CD4-positive, alpha-beta T cell treated with Interferon gamma for 1 hour (primary cell): Measurements from ENCODE around the gene TAF3.
"Not testable (repeated sequence)": the region's sequence is repeated elsewhere in the genome, so short reads cannot be mapped to it uniquely, and the experiment has no call there.

Source experiments
- DNase-seq: peaks from one replicate; pipeline ENCODE4 v3.0.0-alpha.2; 2020

The TAF3 gene

DNA sequence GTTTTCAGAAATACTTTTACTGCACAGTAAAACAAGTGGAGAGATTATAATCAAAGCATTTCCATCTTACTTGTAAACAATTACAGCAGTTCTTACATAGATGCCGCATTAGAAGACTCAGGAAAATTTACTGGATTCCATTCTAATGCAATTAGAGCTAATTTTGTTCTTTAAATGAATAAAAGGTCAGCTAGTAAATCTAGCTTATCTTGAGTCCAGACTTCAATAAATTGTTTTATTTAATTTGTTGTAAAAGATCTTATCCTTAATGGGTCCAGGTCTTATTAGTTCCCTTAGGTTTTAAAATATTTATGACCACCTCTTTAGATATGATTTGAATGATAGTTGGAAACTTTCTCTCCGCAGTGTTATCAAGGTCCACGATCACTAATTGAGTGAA, 166.0 kb downstream of the TAF3 start:
- no peak for DNase-seq

DNA sequence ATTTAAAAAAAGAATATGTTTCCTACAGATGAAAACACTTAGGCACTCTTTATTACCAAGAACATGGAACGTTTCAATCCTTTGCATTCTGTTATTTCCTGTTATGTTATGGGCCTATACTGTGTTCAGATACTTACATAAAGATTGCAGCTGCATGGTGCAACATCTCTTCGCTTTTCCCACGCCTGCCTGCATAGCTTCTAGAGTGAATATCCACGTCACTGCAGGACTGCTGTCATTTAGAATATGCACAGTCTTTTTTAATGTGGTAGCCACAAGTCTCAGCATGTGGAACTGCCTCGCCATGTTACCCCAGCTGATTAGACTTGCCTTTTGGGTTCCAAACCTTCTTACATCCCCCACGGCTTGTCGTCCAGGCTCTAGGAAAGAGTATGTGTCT, 166.6 kb downstream of the TAF3 start:
- no peak for DNase-seq

DNA sequence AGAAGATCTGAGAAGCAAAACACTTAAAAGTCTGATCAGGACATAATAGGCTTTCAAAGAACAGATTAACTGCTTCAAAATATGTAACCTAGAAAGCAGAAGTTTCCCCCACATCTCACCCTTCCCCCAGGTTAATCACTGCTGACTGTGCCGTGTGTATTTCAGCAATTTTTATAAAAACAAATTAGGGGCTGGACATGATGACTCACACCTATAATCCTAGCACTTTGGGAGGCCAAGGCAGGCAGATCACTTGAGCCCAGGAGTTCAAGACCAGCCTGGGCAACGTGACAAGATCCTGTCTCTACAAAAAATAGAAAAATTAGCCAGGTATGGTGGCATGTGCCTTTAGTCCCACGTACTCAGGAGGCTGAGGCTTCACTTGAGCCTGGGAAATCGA, 168.5 kb downstream of the TAF3 start:
- DNase-seq, result no peak

DNA sequence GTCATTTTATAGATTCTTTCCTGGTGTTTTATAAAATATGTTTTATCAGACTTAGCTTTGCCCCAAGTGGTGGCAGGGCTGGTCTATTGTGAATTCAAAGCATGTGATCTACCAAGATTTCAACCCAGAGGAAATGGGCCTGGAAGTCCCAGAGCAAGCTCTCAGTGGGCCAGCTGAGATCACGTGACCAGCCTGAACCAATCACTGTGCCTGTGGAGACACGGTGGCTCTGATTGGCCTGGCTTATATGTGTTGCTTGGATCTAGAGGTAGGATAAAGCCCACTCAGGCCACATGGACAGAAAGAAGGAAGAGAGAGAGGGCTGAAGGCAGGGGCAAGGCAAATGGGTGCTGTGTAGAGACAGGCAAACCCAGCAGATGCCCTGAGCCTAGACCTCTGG, 170.7 kb downstream of the TAF3 start:
- no peak for DNase-seq

DNA sequence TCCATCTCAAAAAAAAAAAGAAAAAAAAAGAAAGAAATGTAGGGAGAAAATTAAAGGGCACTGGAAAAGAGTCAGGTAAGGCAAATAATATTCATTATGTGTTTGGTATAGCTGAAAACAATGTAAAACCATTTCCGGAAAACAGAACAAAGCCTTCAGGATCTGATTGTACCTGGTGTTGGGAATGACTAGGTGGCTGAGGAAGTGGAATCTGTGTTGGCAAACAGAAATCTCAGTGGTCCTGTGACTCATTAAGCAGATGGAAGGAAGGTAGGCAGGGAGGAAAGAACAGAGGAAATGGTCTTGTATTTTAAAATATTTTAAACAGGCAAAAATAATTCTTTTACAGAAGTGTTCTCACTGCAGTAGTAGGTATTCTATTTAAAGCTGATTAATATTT, 180.5 kb downstream of the TAF3 start:
- no peak for DNase-seq

DNA sequence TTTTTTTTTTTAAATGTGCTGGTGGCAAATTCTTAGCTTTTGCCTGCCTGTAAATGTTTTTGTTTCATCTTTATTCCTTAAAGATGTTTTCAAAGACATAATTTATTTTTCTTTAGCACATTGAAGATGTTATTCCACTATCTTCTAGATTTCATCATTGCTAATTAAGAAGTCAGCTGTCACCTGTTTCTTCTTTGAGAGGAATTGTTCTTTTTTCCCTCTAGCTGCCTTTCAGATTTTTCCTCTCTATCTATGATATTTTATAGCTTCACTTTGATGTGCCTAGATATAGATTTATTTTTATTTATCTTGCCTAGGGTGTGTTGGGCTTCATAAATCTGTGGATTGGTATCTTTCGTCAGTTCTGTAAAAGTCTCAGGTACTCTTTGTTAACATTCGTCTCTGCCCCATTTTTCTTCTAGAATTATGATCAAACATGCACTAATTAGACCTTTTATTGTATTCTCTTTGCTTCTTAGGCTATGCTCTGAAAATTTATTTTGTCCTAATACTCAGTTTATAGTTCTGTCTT, 186.2 kb downstream of the TAF3 start:
- DNase-seq, result no peak

DNA sequence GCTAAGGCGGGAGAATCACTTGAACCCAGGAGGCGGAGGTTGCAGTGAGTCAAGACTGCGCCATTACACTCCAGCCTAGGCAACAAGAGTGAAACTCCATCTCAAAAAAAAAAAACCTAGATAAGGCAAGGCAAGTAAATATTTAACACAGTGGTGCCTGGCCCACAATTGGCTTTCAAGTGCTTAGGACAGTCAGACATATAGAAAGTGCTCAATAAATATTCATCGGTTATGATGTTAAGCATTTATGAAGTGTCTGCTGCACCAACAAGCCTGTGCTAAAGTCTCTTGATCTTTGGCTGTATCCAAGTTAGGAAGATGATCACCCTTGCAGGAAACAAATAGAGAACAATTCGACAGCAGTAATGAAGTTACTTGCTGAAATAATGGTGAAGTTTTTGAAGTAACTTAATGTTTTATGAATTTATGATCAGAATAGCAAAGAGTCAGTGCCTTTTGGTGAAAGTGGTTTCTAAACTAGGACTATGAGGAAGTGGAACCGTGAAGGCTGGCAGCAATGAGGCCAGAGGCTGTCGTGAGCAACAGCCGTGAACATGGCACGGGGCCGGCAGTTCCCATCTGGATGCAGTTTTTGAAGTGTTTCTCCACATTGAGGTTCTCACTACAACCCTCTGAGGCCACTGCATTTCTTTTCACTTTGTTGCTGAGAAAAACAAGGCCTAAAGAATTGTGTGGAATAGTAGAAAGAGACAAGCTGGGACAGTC, 188.1 kb downstream of the TAF3 start:
- no peak for DNase-seq

DNA sequence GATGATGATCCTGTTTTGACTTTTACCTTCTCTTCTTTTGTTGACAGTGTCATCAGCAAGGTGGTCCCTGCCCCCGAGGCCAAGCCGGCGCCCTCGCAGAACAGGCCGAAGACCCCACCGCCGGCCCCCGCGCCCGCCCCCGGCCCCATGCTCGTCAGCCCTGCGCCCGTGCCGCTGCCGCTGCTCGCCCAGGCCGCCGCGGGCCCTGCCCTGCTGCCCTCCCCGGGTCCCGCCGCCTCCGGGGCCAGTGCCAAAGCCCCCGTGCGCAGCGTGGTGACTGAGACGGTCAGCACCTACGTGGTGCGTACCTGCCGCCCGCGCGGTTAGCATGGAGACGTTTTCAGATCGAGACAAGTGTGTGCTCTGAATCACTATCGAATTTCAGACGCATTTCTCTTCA, 190.7 kb downstream of the TAF3 start:
- no peak for DNase-seq

DNA sequence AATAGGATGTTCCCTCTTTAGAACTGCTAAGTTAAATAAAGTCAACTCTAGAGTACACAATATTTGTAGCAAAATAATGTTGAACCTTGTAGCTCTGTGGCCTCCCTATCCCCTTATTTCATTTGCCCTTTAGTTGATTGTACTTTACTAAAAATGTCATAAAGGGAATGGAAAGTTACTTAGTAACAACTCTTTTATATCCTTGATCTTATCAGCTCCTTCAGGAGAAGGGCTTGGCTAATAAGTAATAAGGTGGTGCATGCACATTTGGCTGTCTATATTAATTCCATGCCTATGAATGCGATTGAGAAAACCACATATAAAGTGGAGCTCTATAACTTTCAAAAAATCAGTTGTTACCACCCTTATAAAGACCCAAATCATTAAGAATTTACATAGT, 194.7 kb downstream of the TAF3 start:
- no peak for DNase-seq

DNA sequence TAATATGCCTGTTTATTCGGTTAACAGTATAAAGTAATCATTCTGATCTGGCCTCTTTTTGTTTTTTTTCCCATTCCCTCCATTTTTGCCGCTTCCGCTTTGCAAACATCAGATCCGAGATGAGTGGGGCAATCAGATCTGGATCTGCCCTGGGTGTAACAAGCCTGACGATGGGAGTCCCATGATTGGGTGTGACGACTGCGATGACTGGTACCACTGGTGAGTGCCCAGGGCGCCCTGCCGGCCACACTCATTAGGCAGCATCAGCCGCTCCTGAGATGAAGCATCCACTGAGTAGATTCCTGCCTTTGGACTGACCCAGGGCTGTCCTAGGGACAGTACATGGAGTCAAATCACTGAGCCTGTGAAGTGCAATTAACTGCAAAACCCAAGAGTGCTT, 195.3 kb downstream of the TAF3 start:
- DNase-seq, result no peak

DNA sequence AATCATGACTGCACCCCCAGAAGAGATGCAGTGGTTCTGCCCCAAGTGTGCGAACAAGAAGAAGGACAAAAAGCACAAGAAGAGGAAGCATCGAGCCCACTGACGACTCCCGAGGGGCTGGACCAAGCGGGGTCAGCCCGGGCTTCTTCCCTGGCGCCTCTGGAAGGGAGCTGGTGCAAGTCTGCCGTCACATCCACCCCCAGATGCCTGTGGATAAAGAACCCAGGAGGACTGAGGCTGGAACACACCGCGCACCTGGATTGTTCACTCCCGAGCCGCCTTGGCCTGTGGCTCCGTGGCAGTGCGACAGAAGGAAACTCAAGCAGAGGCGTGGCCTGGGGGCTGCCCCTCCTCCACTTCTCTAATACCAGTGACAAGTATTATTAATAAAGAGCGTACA, 196.3 kb downstream of the TAF3 start:
- DNase-seq, result no peak

DNA sequence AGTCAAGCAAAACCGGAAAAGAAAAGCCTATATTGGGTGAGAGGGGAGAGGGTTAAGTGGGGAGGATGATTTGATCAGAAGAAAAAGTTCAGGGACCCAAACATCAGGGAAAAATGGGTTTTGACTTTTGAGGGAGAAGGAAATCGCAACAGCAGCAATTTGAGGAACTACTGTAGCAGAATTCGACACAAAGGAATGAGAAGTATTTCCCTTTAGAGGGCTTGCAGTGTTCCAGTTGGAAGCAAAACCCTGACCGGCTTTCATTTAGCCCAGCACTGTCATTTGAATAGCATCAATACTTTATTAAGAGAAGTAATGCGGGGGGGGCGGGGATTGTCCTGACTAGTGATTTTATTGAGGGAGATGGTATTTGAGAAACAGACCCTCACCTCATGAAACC, 199.0 kb downstream of the TAF3 start:
- no peak for DNase-seq

DNA sequence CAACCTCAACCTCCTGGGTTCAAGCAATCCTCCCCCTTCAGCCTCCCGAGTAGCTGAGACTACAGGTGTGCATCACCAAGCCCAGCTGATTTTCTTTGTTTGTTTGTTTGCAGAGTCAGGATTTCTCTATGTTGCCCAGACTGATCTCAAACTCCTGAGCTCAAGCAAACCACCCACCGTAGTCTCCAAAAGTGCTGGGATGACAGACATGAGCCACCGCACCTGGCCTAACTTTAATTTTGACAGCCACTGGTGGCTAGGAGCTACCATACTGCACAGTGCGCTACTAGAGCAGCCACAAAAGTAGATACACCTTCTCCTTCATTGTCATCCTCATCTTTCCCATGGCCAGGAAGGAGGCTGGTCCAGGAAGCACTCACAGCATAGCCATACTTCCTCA, 205.0 kb downstream of the TAF3 start:
- no peak for DNase-seq

DNA sequence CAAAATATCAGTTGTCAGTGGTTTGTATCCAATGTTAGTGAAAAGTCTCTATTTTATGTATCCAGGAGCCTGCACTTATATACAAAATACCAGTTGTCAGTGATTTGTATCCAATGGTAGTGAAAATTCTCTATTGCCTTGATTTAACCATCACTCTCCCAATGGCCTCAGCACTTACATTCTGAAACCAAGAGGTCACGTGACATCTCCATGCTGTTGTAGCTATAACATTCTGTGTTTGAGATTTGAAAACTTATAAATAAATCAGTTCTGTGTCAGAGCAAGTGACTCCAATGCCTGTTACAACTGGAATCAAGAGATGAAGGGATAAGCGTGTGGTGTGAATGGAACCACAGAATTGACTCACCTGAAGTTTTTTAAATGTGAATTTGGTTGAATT, 205.5 kb downstream of the TAF3 start:
- no peak for DNase-seq

DNA sequence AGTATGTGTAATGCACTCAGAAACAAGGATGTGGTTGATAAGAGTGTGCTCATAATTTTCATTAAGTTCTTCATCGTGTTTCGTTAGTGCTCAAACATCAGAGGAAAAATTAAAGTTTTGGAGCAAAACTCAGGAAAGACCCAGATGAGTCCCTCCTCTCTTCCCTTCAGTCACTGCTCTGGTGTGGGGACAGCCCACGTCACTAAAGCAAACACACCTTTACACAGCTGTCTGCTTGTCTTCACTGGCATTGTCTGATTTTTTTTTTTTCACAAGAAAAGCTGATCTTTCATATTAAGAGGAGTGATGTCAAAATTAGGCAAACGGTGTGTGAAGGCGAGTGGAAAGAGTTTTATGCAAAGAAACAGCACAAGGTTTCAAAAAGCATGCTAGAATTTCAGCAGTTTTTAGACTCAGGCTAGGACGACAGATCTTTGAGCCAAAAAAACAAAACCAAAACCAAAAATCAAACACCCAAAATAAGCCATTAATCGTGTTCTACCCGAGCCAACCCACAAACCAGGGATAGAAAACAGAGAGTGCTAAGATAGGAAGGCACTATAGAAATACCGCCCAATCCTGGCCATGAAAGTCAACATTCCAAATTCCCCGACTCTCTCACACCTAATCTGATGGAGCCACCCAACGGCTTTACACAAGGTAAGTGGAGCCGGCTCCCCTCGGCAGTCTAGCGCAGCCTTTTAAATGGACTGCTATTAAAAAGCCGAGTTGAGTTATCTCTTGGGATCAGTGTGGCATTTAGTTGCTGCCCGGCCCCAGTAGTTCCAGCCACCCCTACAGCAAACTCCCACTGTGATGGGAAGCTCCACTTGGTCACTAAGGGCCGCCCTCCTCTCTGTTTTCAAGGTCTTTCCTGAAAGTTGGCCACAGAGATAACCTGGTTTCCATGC, 208.3 kb downstream of the TAF3 start:
- no peak for DNase-seq

DNA sequence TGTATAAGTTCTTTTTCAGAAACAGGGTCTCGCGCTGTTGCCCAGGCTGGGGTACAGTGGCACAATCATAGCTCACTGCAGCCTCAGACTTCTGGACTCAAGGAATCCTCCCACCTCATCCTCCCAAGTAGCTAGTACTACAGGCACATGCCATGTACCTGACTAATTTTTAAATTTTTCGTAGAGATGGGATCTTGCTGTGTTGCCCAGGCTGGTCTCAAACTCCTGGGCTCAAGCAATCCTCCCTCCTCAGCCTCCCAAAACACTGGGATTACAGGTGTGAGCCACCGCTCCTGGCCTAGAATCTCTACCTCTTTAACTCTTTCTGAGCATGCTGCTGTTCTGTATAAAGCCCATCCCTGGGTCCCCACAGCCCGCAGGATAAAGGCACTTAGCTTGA, 212.9 kb downstream of the TAF3 start:
- not testable (repeated sequence) for DNase-seq

DNA sequence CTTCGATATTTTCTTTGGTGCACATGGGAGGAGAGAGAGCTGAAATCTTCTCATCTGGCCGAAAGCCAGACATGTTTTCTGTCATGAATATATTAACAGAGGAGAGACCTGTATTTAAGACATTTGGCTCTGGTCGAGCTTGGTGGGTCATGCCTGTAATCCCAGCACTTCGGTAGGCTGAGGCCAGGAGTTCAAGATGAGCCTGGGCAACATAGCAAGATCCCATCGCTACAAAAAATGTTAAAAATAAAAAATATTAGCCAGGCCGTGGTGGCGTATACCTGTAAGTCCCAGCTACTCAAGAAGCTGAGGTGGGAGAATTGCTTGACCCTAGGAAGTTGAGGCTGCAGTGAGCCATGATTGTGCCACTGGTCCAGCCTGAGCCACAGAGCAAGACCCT, 214.3 kb downstream of the TAF3 start:
- DNase-seq, result no peak

DNA sequence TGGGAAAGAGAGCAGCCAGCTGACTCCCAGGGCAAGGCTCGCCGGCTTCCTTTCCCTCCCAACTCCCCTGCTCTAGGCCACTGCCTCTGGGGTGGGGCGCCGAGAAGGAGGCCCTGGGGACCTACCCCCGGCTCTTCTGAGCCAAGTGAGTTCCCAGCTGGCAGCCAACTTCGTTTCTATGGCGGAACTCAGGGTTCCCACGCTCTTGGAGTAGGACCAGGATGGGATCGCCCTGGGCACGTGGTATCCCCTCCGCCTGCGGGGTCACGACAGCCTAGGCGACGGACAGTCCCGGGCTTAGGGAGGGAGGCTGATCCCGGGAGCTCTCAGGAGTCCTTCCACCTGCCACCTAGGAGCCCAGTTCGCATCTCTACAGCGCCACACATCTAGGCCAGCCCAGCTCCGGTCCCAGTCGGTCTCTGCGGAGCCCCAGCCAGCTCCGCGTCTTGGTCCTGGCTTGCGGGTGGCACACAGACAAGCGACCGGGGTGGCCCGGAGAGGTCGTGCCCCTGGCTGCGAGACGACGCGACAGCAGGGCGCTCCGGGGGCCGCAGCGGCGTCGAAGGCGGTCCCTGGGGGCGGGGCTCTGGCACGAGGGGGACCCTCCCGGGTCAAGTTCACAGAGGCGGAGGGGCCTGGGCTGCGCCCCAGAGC, 215.6 kb downstream of the TAF3 start:
- no peak for DNase-seq

DNA sequence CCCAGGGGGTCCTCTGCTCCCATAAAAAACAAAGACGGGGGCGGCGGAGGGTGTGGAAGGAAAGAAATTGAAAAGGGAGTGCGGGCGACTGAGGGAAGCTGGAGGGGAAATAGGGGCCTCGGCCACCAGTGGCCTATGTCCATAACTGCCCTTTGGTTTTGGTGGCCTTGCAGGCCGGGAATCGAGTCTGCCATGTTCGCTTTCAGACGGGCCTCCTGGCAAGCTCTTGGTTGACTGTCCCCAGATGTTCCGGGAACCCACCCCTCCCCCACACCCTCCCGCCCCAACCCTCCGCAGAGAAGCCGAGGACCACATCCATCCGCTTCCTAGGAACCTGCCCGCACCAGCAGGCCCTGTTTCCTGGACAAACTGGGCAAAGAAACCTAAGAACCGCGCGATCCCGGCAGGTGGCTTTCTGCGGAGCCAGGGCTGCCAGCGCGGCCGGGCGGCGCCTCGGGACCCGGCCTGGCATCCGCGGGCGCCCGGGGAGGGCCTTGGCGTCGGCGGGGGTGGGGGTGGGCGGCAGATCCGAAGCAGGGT, 216.2 kb downstream of the TAF3 start:
- DNase-seq, result no peak

DNA sequence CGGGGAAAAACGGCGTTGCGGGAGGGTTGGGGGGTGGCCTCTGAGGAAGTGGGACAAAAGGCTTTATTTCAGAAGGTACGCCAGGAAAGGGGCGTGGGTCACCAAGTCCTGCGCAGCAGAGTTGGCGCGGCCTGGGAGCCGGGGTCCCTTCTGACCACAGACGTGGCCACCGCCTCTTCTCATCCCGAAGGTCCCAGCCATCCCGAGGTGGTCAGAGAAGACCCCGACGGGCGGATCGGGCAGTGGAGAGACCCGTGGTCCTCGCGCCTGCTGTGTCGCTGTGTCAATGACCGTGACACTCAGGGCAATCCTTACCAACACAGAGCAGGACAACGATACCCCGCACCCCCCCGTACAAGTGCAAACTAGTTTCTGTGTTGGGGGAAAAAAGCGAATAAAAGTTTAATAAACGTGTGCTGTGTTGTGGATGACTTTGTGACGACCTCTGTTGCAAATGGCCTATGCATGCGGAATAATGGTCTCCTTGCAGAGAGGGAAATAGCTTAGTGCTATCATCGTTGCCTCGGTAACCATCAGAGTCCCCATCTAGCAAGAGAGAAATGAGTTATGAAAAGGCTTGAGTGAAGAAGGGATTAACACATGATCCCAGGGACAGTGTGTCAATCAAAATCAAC, 216.8 kb downstream of the TAF3 start:
- DNase-seq, result no peak

DNA sequence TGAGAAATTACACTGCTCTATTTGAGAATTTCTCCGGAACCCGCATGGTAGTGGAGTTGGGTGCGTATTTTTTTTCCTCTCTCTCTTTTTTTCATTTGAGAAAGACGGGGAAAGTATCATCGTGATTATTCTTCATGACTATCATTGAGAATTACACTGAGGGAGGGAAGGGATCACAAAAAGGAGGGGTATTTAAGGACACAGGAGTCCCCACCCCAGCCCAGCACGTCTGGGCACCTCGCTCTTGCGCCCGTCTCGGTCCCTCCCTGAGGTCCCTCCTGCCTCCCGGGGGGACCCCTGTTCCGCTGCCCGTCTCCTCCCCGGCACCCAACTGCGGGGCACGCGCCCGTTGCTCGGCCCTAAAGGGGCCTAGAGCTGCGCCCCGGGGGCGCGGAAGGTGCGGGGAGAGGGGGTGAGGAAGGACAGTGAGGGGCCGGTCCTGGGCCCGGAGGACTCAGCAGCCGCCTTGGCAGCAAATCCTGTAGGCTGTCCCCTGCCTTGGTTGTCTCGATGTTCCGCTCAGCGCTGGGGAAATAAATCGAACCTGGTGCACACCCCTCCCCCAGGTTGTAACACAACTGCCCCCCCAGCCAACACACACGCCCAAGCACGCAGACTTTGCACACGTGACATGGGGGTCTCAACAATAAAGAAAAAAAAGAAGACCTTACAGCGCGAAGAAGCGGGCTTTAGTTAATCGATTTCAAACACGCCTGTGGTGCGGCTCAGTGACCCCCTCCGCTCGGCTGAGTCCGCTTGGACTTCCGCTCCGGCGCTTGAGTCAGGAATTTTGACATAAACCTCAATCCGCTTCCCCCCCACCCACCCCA, 217.6 kb downstream of the TAF3 start:
- DNase-seq, result no peak
